ENCODE data around the gene KIFBP.
"Not testable (repeated sequence)": the region's sequence is repeated elsewhere in the genome, so short reads cannot be mapped to it uniquely, and the experiment has no call there.

The KIFBP gene, protein sequence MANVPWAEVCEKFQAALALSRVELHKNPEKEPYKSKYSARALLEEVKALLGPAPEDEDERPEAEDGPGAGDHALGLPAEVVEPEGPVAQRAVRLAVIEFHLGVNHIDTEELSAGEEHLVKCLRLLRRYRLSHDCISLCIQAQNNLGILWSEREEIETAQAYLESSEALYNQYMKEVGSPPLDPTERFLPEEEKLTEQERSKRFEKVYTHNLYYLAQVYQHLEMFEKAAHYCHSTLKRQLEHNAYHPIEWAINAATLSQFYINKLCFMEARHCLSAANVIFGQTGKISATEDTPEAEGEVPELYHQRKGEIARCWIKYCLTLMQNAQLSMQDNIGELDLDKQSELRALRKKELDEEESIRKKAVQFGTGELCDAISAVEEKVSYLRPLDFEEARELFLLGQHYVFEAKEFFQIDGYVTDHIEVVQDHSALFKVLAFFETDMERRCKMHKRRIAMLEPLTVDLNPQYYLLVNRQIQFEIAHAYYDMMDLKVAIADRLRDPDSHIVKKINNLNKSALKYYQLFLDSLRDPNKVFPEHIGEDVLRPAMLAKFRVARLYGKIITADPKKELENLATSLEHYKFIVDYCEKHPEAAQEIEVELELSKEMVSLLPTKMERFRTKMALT

DNA sequence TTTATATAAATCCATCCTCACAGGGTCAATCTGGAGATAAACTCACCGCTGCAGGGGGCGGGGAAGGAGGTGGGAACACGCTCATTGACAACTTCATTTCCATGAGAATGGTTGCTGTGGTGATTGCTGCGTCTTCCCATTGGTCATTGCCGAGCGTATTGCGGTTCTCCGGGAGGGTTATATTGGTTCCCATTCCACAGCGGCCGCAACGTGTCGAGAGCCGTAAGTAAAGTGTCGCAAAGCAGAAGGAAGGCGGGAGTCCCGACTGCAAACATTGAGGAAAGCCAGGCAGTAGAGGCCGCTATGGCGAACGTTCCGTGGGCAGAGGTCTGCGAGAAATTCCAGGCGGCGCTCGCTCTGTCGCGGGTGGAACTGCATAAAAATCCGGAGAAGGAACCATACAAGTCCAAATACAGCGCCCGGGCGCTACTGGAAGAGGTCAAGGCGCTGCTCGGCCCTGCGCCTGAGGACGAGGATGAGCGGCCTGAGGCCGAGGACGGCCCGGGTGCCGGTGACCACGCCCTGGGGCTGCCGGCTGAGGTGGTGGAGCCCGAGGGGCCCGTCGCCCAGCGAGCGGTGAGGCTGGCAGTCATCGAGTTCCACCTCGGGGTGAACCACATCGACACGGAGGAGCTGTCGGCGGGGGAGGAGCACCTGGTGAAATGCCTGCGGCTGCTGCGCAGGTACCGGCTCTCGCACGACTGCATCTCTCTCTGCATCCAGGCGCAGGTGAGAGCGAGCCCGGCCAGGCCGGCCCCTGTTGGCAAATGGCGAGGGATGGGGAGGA, at the start of gene KIFBP:
Gene KIFBP, plus strand, starts transcription at position 274 of the 787 bp plus-strand sequence. Its CDS starts 30 bp downstream, at position 304.
- peak; percentile 94 for DNase-seq

DNA sequence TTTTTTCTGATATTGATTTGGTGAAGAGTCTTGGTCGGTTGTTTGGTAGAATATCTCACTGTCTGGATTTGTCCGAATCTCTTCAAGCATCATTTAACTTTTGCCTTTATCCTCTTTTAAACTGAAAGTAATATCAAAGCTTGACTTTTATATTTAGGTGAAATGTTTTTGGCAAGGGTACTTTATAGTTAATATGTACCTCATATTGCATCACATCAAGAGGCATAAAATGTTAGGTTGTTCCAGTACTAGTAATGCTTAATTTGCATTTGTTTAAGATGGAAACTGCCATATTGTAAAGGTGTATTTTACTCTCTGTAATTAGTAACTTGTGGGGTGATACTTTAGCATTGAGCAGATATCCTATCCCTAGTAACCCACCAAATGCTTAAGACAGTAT, 49.7 kb upstream of the KIFBP start:
- DNase-seq: no peak

DNA sequence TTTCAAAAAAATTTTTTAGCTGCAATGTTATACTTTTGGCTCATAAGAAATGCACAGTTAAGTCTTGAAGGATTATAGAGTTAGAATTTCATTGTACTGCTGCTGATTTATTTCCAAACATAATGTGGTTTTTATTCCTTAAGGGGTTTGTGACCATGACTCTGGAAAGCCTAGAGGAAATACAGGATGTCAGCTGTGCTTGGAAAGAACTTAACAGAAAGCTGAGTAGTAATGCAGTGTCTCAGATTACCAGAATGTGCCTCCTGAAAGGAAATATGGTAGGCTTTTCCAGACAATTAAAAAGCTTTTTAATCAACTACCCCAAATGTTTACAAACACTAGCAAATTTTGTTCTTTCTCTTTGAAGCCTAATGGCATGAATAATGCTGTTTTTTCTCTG, 47.7 kb upstream of the KIFBP start:
- DNase-seq: not testable (repeated sequence)

DNA sequence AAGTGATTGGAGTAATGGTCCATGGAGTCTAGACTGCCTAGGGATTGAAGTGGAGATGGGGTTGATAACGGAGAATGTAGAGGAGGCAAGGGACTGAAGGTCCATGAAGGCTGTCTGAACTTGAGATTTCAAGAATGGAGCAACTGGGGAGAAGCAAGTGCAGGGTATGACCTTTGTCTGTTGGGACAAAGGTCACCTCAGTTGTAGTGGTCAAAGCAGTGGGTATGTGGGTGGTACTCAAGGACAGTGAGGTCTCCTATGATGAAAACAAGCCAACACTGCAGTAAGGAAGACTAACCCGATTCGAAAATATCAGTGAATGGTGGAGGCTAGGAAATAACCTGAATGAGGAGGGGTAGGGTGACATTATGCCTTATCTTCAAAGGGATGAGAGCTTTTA, 38.0 kb upstream of the KIFBP start:
- no peak for DNase-seq

DNA sequence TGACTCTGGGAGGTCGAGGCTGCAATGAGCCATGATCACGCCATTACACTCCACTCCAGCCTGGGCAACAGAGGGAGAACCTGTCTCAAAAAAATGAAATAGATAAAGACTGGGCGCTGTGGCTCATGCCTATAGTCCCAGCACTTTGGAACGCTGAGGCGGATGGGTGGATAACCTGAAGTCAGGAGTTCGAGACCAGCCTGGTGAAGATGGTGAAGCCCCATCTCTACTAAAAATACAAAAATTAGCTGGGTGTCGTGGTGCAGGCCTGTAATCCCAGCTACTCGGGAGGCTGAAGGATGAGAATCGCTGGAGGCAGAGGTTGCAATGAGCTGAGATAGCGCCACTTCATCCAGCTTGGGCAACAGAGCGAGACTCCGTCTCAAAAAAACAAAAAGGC, 33.7 kb upstream of the KIFBP start:
- DNase-seq: no peak

DNA sequence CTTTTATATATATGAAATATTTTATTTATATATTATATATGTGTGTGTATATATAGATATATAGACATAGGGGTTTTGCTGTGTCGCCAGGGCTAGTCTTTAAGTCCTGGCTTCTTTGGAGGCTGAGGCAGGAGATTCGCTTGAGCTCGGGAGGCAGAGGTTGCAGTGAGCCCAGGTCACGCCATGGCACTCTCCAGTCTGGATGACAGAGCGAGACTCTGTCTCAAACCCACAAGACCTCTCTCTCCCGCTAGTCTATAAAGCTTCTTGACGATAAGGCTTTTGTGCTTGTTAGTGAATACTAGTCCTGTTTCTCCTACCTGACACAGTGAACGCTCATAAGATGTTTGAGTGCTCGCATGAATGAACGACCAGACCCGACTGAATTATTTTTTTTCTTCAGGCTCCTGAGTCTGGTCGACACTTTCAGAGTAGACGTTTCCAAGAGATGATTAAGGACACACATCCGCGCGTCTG, 33.2 kb upstream of the KIFBP start:
- no peak for DNase-seq

DNA sequence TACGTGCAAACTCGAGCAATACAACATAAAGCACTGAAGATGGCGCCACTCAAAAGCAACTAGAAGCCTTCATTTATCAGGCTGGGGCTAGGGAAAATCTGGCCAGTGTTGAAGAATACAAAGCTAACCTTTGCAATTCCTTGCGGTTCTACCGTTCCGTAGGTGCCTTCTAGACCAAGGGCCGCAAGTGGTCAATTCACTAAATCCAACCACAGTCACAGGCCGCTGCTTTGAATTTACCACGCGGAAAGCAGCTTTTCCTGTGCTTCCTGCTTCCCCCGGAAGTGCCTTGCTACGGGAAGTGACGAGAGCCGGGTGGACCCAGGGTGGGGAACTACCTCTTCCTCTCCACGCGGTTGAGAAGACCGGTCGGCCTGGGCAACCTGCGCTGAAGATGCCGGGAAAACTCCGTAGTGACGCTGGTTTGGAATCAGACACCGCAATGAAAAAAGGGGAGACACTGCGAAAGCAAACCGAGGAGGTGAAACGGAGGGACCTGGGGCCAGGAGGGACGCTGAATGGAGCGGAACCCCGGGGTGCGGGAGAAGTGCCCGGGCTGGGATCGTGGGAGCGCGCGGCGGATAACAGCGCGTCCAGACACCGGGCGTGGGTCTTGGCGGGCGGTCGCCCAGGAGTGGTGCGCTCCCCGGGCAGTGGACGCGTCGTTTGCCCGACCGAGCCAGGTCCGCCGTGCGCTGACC, 32.6 kb upstream of the KIFBP start, which contains the start of gene DDX21:
Gene DDX21, plus strand, starts transcription at position 339 of the 701 bp plus-strand sequence. Its CDS starts 56 bp downstream, at position 395.
- DNase-seq: peak; percentile 94

DNA sequence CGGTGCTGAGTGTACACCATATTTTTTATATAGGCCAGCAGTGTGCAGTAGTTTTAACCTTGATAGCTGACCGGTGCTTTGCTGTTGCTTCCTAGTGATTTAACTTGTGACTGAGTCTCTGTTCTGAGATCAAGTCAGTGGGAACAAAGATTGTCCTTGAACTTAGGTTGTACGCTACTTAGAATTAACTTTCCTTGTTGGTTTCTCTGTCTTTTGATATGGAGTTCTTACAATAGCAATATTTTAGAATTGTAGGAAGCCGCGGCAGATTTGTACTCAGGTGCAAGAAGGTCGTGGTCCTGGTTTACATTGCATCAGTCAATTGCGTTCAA, 31.4 kb upstream of the KIFBP start:
- no peak for DNase-seq

DNA sequence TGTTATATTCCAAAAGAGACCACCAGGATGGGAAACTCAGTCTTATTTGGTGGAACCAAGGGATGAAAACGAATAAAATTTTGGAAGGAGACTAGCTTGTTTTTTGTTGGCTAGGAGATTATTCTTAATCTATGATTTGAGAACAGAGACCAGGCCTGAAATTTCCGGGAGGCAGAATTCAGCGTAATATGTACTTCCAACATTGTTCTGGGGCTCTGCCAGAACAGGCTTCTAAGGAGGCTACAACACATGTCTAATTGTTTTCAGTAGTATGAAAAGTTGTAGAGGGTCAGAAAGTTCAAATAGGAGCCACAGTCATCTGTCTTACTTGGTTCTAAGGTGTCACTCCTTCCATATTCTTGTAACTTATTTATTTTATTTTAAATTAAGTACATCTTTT, 30.9 kb upstream of the KIFBP start:
- DNase-seq: no peak

DNA sequence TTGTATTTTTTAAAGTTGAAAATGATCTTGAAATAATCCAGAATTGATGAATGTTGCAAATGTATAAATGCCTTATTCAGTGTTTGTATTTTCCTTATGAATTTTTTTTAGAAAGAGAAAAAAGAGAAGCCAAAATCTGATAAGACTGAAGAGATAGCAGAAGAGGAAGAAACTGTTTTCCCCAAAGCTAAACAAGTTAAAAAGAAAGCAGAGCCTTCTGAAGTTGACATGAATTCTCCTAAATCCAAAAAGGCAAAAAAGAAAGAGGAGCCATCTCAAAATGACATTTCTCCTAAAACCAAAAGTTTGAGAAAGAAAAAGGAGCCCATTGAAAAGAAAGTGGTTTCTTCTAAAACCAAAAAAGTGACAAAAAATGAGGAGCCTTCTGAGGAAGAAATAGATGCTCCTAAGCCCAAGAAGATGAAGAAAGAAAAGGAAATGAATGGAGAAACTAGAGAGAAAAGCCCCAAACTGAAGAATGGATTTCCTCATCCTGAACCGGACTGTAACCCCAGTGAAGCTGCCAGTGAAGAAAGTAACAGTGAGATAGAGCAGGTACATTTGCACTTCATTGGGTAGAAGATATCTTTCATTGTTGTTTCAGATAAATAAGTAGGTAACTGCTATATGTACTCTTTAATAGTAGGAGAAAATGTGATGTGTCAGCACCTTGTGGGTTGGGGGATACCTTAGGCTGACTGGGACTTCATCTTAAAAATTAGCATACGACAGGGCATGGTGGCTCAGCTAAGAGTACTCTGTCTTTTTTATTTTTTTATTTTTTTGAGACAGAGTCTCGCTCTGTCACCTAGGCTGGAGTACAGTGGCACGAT, 28.7 kb upstream of the KIFBP start:
- DNase-seq: no peak

DNA sequence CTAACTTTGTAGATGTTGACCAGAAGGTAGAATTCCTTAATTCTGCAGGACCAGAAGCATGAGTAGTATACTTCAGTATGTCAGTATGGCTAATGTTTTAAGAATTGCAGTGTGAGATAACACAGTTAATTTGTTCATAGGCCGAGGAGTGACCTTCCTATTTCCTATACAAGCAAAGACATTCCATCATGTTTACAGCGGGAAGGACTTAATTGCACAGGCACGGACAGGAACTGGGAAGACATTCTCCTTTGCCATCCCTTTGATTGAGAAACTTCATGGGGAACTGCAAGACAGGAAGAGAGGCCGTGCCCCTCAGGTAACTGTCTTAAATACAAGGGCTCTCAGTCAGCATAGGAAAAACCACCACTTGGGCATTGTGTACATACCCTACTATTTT, 25.5 kb upstream of the KIFBP start:
- DNase-seq: no peak

DNA sequence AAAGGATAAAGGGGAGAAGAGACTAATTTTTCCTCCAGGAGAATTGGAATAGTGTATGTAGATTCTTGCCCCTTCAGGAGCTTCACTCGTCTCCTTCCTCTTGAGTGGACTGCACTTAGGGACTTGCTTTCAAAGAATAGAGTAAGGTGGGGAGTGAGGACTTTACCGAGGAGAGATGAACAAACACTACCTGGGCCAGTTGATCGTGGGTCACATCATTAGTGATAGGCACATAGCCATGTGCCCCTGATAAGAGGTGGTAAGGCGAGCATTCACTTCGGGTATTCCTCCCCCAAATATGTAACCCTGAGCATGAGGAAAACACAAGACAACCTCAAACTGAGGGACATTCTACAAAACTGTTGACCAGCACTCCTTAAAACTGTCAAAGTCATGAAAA, 14.6 kb upstream of the KIFBP start:
- no peak for DNase-seq

DNA sequence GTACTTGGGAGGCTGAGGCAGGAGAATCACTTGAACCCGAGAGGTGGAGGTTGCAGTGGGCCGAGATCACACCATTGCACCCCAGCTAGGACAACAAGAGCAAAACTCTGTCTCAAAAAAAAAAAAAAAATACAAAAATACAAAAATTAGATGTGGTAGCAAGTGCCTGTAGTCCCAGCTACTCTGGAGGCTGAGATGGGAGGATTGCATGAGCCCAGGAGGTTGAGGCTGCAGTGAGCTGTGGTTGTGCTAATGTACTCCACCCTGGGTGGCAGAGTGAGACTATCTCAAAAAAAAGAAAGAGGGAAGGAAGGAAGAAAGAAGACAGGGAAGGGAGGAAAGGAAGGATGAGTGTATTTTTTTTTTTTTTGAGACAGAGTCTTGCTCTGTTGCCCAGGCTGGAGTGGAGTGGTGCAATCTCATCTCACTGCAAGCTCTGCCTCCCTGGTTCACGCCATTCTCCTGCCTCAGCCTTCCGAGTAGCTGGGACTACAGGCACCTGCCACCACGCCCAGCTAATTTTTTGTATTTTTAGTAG, 12.6 kb upstream of the KIFBP start:
- not testable (repeated sequence) for DNase-seq

DNA sequence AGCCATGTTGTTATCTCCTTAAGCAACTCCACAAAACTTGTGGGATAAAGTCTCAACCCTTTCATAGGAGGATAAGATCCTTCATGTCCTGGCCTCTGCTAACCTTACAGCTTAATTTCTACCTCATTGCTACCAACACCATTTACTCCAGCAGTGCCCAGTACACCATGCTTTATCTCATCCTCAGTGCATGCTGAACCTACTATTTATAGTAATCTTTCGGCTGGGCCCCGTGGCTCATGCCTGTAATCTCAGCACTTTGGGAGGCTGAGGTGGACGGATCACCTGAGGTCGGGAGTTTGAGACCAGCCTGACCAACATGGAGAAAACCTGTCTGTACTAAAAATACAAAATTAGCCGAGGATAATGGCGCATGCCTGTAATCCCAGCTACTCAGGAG, 8.9 kb upstream of the KIFBP start:
- not testable (repeated sequence) for DNase-seq

DNA sequence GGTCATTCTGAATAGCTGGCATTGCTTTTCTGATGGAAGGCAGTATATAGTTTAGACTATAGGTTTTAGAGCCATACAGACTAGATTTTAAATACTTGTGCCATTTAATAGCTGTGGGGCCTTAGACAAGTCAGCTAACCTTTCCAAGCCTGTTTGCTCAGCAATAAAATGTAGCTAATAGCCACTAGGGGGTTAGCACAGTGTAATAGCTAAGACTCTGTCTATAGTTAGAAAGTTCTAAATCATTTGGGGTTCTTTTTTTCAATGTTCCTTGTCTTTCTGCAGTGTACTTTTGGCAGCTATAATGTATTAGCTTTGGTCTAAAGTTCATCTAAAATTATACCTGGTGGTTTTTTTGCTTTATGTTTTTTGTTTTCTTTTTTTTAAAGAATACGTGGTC, 7.5 kb upstream of the KIFBP start:
- no peak for DNase-seq

DNA sequence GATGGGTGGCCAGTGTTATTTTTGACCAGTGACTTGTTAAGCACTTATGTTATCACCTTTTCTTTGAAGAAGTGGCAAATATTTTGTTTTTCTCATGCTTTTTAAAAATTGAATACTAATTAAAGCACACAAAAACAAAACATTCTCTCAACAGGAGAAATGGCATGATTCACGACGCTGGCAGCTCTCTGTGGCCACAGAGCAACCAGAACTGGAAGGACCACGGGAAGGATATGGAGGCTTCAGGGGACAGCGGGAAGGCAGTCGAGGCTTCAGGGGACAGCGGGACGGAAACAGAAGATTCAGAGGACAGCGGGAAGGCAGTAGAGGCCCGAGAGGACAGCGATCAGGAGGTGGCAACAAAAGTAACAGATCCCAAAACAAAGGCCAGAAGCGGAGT, 6.2 kb upstream of the KIFBP start:
- DNase-seq: no peak

DNA sequence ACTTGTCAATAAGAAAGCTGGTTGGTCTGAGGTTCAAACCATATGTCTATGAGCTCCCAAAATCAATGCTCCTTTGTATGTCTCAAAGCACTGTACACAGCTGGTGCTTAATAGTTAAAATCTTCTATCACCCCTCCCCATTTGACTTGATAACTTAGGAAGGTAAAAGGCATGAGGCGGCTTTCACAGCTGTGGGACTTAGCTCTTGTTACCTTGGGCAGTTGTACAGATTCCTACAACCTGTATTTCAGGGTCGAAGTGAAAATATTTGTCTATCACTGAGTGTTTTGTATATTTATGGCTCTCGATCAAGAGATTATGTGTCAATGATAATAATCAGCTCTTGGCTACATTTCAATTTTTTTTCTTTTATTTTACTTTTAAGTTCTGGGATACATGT, 992 bp upstream of the KIFBP start:
- DNase-seq: no peak

DNA sequence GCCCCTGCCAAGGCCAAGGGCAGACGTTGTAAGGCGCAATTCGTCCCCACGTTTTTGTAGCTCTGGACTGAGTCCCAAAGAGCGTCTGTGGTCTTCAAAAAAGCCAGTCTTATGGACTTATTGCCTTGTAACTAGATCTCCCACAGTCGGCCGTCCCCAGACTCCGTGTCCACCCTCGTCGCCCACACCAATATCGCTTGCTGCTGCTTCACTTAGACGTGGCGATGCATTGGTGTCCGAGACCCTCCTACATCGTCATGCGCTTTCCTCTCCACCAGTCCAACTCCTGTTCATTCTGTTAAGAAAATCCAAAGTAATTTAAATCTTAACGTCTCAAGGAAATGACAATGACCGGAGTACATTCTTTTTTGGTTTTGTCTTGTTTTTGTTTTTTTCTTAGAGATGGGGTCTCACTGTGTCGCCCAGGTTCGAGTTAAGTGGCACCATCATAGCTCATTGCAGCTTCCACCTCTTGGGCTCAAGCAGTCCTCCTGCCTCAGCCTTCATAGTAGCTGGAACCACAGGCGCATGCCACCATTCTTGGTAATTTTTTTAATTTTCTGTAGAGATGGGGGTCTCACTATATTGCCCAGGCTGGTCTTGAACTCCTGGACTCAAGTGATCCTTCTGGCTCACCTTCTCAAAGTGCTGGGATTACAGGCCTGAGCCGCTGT, 851 bp downstream of the KIFBP start:
- DNase-seq: no peak

DNA sequence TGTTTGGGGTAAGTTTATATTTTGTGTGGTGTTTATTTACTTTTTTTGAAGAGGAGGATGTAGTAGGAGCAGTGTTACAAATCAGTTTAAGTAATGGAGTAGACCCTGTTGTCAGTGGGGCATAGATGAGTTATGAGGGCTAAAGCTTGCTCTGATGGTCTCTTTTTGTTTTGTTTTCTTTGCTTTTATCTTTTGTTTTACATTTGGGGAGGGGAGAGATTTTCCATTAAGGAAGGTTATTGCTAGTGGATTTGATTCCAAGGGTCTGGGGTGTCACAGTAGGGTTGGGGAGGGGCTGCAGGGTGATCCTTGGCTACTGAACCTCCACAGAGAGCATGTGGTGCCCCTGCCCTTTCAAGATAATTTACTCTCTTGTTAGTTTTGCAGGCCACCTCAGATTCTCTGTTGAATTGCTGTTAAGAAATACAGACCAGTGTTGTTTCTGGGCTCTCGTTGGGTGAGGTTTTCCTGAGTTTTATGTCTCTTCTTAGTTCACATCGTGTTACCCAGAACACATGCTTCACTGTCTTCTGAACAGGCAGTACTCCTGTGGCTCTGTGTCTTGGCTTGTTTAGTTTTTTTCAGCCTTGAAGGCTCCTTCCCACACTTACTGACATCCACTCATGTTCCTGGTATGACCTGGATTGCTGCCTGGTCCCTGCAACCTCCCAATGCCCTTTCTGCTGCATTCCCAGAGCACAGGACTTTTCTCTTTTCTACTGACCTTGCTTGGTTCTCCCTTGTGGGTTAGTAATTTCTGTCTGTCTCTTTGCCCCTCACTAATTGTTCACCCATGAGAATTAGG, 4.2 kb downstream of the KIFBP start:
- no peak for DNase-seq

DNA sequence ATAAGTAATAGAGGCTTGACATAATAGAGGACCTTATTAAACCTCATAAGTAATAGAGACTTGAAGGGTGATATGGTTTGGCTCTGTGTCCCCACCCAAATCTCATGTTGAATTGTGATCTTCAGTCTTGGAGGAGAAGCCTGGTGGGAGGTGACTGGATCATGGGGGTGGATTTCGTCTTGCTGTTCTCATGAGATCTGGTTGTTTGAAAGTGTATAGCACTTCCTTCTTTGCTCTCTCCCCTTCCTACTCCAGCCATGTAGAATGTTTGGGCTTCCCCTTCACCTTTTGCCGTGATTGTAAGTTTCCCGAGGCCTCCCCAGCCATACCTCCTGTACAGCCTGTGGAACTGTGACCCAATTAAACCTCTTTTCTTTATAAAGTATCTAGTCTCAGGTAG, 8.6 kb downstream of the KIFBP start:
- no peak for DNase-seq

All from activated CD4-positive, alpha-beta T cell treated with anti-CD3 and anti-CD28 coated beads, Interleukin-2, Interleukin-6, amounts not matched to agents 100 ng/mL and 50 ng/mL, durations not matched to agents 16 hours and 8 hours (primary cell).